Activated gamma-delta T cell (primary cell): ENCODE data around the gene OR13G1.
"Not testable (repeated sequence)": the region's sequence is repeated elsewhere in the genome, so short reads cannot be mapped to it uniquely, and the experiment has no call there.

ENCODE experiments used
- DNase-seq: peaks from one replicate; lab custom pipeline; 2025; lab: John Stamatoyannopoulos, UW
- total RNA-seq, 2 donors: gene quantifications; one replicate each; lab custom pipeline; 2026; lab: John Stamatoyannopoulos, UW

The OR13G1 gene
- 0 to 0.26 reads per million in 2 donors for total RNA-seq

DNA sequence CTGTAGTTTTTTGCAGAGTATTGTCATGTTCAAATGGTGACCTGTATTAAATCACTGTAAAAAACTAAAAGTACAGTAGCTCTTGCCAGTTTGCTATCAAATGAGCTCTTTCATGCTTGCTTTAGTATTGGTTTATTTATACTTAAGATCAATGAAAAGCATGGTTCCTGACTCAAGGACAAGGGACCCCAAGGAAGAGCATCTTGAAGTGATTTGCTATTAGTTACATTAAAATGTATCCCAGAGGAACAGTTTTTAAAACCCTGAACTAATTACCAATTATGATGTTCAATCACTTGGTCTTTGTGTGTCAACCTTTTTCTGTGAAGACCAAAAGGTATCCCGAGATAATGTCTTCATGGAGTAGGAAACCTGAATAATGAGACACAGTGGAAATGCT, at the start of gene OR13G1:
OR13G1 (minus strand) TSS at position 101 of the 400 bp plus-strand sequence. CDS start 6,698 bp downstream, outside the sequence.
- no peak for DNase-seq

- DNase-seq, result no peak
Observed at GRCh38 chr1:247721222-247721621, 41.7 kb upstream of the OR13G1 start.

DNA sequence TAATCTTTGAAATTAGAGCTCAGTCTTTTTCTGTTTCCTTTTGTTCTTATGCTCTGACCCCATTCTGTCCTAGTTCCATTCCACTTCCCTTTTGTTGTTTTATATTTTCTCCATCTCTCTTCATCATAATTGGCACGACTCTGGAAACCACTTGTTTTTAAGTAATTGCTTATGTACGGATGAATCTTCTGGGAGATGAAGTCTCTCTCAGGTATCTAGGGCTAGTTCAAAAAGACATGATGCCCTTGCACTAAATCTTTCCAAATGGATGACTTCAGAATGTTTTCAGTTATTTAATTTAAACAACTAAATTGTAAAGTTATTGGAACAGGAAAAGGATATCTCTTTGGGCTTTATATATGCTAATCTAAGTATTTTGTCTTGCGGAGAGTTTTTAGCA, 37.0 kb upstream of the OR13G1 start, which contains the start of gene OR6F1:
OR6F1 (minus strand) TSS at position 101 of the 400 bp plus-strand sequence. CDS start 3,891 bp downstream, outside the sequence.
- DNase-seq, result no peak

DNA sequence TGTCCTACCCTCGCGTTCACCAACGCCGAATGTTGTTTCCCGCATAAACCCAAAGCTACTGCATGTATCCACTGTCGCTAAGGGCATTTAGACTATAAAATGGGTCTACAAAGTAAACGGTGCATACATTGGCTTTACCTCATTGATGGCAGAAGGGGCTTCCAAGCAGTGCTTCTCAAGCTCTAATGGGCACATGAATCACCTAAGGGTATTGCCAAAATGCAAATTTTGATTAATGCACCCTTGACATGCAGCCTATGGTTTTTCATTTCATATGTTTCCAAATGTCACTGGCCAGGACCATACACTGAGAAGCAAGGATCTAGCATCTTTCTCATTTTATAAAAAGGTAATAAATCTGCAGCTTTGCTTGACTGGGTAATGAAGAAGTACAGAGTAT, 34.2 kb upstream of the OR13G1 start:
- DNase-seq, result no peak

DNA sequence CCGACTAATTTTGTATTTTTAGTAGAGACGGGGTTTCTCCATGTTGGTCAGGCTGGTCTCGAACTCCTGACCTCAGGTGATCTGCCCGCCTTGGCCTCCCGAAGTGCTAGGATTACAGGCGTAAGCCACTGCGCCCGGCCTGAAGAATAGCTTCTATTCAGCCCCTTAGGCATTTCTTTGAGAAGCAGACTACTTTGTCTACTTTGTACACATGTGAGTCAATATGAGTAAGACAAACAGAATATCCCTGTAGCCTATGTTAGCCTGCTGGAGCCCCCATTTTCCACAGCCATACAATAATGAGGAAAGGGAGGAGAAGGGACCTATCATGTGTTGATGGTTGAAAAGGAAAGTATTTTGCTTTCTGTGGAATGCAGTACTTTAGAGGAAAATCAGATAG, 31.1 kb upstream of the OR13G1 start:
- DNase-seq, result not testable (repeated sequence)

- DNase-seq, result no peak
Observed at GRCh38 chr1:247701338-247701737, 21.8 kb upstream of the OR13G1 start.

- no peak for DNase-seq
Observed at GRCh38 chr1:247681288-247681897, 1.9 kb upstream of the OR13G1 start.

- DNase-seq, result no peak
Observed at GRCh38 chr1:247680171-247680570, 632 bp upstream of the OR13G1 start.

- DNase-seq, result no peak
Observed at GRCh38 chr1:247669225-247669624, 10.3 kb downstream of the OR13G1 start.

GRCh38 chr1:247656221-247656875, 23.2 kb downstream of the OR13G1 start:
- no peak for DNase-seq

GRCh38 chr1:247653040-247653439, 26.5 kb downstream of the OR13G1 start:
- no peak for DNase-seq

GRCh38 chr1:247647864-247648263, 31.7 kb downstream of the OR13G1 start:
- no peak for DNase-seq

- DNase-seq, result no peak
Observed at GRCh38 chr1:247646867-247647266, 32.7 kb downstream of the OR13G1 start.

DNA sequence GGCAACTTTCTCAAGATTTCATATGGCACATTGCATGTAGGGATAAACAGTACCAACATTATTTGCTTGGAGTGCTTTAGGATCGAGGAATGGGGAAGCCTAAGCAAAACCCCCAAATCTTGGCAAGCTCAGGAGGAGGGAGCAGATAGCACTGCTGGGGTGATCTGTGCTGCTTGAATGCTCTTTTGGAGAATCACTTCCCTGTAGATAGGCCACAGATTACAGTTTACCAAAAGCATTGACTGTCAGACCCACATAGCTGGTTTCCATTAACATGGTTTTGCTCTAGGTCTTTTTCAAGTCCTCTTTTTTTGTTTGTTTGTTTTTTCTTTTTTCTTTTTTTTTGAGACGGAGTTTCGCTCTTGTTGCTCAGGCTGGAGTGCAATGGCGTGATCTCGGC, 36.8 kb downstream of the OR13G1 start:
- no peak for DNase-seq

- no peak for DNase-seq
Observed at GRCh38 chr1:247639381-247639981, 40.1 kb downstream of the OR13G1 start.

- no peak for DNase-seq
Observed at GRCh38 chr1:247638781-247639180, 40.8 kb downstream of the OR13G1 start.

DNA sequence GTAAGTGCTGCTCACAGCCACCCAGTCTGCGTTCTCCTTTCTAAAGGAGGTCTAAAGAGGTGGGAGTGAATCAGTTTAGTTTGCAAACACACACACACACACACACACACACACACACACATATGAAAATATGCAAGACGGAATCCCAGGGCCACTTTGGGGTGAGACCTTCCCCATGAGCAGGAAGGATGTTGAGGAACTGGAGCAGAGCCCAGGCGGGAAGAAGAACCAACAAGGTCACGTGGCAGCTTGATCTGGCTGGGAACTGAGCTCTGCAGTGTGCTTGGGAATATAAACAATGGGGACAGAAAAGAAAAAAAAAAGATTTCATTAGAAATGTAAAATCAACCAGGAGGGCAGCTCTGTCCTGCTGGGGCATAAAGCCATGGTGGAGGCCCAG, 41.5 kb downstream of the OR13G1 start:
- DNase-seq, result no peak

DNA sequence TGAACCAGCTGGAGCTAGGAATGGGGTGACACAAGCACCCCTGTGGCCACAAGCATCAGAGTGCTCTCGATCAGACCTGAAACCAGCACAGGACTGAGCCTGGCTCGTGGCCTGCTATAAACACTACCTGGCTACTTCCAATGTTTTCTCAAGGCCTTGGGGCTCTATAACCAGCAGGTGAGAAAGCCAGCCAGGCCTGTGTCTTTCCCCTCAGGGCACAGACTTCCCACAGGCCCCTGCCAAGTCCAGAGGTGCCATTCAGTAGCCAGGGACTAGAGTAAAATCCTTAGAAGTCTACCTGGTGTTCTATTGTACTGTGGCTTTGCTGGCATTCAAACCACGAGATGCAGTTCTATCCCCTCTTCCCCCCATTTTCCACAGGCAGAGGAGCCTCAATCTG, 51.6 kb downstream of the OR13G1 start:
- DNase-seq, result no peak
